Right atrium auricular region (tissue), 2 donors: Measurements from ENCODE around the gene KRT20. TPM values are rescaled to one million over a fixed set of nuclear protein-coding genes. Genes with fewer than 3 reads are reported as not detected.
A peak's percentile ranks its signal among the peaks of the same experiment; 100 is the strongest.

Experiments
- DNase-seq: peaks from one replicate; pipeline ENCODE4 v3.0.0-alpha.2; 2019; ENCODE audit warnings: low spot score
- H3K27ac ChIP-seq, 2 donors: fragments of 200-600 bp; sonication (generic); 1 replicate in 1 of 2; 2 replicates in 1 of 2; pipeline ENCODE4 v1.5.1; 2016 to 2019
- H3K27me3 ChIP-seq, 2 donors: fragments of 200-600 bp; sonication (generic); one replicate each; pipeline versions ENCODE4 v1.5.1 to v1.6.0; 2017 to 2019
- H3K36me3 ChIP-seq: fragments of 200-600 bp; sonication (generic); one replicate; pipeline ENCODE4 v1.5.1; 2016
- H3K4me1 ChIP-seq, 2 donors: fragments of 200-600 bp; sonication (generic); one replicate each; pipeline versions ENCODE4 v1.5.1 to v1.6.0; 2017 to 2019
- H3K4me3 ChIP-seq, 2 donors: fragments of 200-600 bp; sonication (generic); 1 replicate in 1 of 2; 2 replicates in 1 of 2; pipeline ENCODE4 v1.5.1; 2017 to 2019; ENCODE audit warnings: mild to moderate bottlenecking in 1 of 2, moderate library complexity in 1 of 2
- H3K9me3 ChIP-seq, 2 donors: fragments of 200-600 bp; sonication (generic); one replicate each; pipeline ENCODE4 v1.5.1; 2019
- total RNA-seq, 2 donors: library from RNA; depleted of rRNA; stranded (reverse); fragments of >200 nt; gene quantifications; one replicate each; pipeline ENCODE4 v1.1.0, GENCODE V29; 2016
- TF ChIP-seq, protein P1 (sequence below), 2 donors: fragments of 200-600 bp; sonication (generic); IDR thresholded peaks; one replicate each; pipeline ENCODE4 v1.5.1; 2019; ENCODE audit warnings: antibody characterized with exemption in 2 of 2

Gene KRT20, protein sequence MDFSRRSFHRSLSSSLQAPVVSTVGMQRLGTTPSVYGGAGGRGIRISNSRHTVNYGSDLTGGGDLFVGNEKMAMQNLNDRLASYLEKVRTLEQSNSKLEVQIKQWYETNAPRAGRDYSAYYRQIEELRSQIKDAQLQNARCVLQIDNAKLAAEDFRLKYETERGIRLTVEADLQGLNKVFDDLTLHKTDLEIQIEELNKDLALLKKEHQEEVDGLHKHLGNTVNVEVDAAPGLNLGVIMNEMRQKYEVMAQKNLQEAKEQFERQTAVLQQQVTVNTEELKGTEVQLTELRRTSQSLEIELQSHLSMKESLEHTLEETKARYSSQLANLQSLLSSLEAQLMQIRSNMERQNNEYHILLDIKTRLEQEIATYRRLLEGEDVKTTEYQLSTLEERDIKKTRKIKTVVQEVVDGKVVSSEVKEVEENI
- not detected for total RNA-seq

DNA sequence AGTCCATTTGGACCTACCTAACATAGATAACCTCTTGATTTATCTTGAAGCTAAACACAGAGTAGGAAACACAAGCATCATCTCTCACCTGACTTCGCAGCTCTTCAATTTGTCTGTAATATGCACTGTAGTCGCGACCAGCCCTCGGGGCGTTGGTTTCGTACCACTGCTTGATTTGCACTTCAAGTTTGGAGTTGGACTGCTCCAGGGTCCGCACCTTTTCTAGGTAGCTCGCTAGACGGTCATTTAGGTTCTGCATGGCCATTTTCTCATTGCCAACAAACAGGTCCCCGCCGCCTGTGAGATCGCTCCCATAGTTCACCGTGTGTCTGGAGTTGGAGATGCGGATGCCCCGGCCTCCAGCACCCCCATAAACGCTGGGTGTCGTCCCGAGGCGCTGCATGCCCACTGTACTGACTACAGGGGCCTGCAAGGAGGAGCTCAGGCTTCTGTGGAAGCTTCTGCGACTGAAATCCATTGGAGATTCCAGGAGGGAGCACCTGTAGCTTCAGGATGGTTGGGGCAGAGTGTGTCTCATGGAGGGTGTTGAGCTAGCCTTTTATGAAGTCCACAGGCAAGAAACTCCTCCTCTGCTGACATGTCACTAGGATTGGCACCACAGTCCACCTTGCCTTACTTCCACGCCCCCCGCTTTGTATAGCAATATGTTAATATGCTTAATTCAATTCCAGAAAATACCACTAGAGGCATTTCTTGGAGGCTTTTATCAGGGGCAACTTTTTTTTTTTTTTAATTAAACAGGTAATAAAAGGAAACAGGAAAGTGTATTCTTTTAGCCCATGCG lies at the start of gene KRT20:
Gene KRT20 (minus strand): TSS at position 535 of the 805 bp plus-strand sequence. CDS start 57 bp downstream, at position 478.
- Histone ChIP-seq H3K27me3 (no peaks in the 10 kb centered on the region), H3K4me1 (no peaks in the 10 kb centered on the region), H3K36me3 (no peaks in the 10 kb centered on the region), H3K9me3 (no peaks in the 10 kb centered on the region), H3K4me3 (no peak within 1 kb of the TSS), H3K27ac (no peak within 1 kb of the TSS)
- TF ChIP-seq, protein P1, sequence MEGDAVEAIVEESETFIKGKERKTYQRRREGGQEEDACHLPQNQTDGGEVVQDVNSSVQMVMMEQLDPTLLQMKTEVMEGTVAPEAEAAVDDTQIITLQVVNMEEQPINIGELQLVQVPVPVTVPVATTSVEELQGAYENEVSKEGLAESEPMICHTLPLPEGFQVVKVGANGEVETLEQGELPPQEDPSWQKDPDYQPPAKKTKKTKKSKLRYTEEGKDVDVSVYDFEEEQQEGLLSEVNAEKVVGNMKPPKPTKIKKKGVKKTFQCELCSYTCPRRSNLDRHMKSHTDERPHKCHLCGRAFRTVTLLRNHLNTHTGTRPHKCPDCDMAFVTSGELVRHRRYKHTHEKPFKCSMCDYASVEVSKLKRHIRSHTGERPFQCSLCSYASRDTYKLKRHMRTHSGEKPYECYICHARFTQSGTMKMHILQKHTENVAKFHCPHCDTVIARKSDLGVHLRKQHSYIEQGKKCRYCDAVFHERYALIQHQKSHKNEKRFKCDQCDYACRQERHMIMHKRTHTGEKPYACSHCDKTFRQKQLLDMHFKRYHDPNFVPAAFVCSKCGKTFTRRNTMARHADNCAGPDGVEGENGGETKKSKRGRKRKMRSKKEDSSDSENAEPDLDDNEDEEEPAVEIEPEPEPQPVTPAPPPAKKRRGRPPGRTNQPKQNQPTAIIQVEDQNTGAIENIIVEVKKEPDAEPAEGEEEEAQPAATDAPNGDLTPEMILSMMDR (IDR thresholded peaks at IDR 0.05) = no peak
- DNase-seq = no peak

DNA sequence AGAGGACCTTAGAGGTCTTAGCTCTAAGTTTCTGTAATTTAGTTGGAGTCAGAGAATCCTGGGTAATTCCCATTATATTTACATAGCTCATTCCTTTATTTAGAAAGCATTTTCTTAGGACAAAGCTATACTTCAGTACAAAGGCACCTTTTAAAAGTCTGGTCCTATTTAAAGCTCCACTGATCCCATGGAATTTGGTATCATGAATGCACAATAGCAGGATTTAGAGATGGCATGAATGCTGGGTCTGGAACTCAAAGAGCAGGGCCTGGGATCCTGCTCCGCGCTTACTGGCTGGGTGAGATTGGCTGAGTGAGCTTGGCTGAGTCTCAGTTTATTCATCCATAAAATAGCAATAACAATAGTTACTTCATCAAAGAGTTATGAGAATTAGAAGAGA lies 47.6 kb upstream of the KRT20 start:
- no peaks in the 10 kb centered on the region for H3K27me3 ChIP-seq
- TF ChIP-seq, protein P1 (IDR thresholded peaks at IDR 0.05) = no peak

DNA sequence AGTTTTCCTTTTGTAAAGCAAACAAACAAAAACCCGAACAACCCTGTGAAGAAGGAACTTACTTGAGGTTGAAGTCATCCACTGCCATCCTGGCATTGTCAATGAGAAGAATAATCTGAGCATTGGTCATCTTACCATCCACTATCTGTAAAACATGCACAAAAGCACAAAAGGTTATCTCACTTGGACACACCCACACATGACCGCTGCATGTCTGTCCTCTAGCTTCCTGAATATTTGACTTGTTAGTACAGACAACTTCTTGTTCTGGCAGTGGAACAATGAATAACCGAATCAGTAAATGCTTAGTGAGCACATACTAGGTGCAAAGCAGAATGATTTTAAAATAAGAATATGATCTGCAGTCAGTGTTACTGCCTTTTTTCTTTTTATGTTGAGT lies 46.3 kb upstream of the KRT20 start:
- TF ChIP-seq, protein P1 (IDR thresholded peaks at IDR 0.05) = no peak
- Histone ChIP-seq H3K4me1 (no peaks in the 10 kb centered on the region), H3K9me3 (no peaks in the 10 kb centered on the region), H3K27ac (no peak overlapping the region), H3K36me3 (no peaks in the 10 kb centered on the region), H3K27me3 (no peaks in the 10 kb centered on the region), H3K4me3 (no peak overlapping the region)
- no peak for DNase-seq

More for the DNA sequence above, 47.6 kb upstream of the KRT20 start:
- Histone ChIP-seq H3K36me3 (no peaks in the 10 kb centered on the region), H3K27ac (no peak overlapping the region), H3K4me3 (no peak overlapping the region), H3K9me3 (no peaks in the 10 kb centered on the region), H3K4me1 (no peaks in the 10 kb centered on the region)
- DNase-seq = no peak

GRCh38 chr17:40926341-40926740 lies 41.3 kb upstream of the KRT20 start:
- DNase-seq = no peak
- no peaks in the 10 kb centered on the region for H3K27me3 ChIP-seq
- H3K9me3 ChIP-seq = no peaks in the 10 kb centered on the region
- no peaks in the 10 kb centered on the region for H3K4me1 ChIP-seq
- no peaks in the 10 kb centered on the region for H3K36me3 ChIP-seq
- TF ChIP-seq, protein P1 (IDR thresholded peaks at IDR 0.05) = no peak
- H3K4me3 ChIP-seq = no peak overlapping the region
- no peak overlapping the region for H3K27ac ChIP-seq

- TF ChIP-seq, protein P1 (IDR thresholded peaks at IDR 0.05) = no peak
- no peaks in the 10 kb centered on the region for H3K27me3 ChIP-seq
- no peaks in the 10 kb centered on the region for H3K36me3 ChIP-seq
- H3K9me3 ChIP-seq = no peaks in the 10 kb centered on the region
- no peak overlapping the region for H3K4me3 ChIP-seq
- no peaks in the 10 kb centered on the region for H3K4me1 ChIP-seq
- DNase-seq = peak; percentile 71
- H3K27ac ChIP-seq = peak overlapping the region; percentile 22 to 51
Observed at GRCh38 chr17:40922239-40922638, 37.2 kb upstream of the KRT20 start.
